ENCODE data around the gene MTMR8. TPM values are rescaled to one million over a fixed set of nuclear protein-coding genes. Genes with fewer than 3 reads are reported as not detected.

The MTMR8 gene
- total and polyA plus RNA-seq, 9 of the 15 experiments (the other 6 are each of a cell fraction or from before 2014, with no cell fraction given): 1.8 to 5.5 (median 3.0) TPM

GRCh38 chrX:64437665-64438064 lies 42.4 kb upstream of the MTMR8 start:
- TF ChIP-seq BRCA1 (IDR thresholded peaks at IDR 0.05) (no peak), BRCA1 (CRISPR knock-in tag; IDR thresholded peaks at IDR 0.05) (no peak), ZNF316 (IDR thresholded peaks at IDR 0.05) (peak; percentile 52), C11orf30 (IDR thresholded peaks at IDR 0.05; ENCODE audit: low read depth) (peak; percentile 51; the same call in 1 of the 2 replicates), ARID3B (CRISPR knock-in tag; IDR thresholded peaks at IDR 0.05; ENCODE audit: borderline replicate concordance) (no peak), ZNF551 (CRISPR knock-in tag; IDR thresholded peaks at IDR 0.05) (no peak), IFI16 (CRISPR knock-in tag; IDR thresholded peaks at IDR 0.05) (no peak)
- TF ChIP-seq, protein P1, sequence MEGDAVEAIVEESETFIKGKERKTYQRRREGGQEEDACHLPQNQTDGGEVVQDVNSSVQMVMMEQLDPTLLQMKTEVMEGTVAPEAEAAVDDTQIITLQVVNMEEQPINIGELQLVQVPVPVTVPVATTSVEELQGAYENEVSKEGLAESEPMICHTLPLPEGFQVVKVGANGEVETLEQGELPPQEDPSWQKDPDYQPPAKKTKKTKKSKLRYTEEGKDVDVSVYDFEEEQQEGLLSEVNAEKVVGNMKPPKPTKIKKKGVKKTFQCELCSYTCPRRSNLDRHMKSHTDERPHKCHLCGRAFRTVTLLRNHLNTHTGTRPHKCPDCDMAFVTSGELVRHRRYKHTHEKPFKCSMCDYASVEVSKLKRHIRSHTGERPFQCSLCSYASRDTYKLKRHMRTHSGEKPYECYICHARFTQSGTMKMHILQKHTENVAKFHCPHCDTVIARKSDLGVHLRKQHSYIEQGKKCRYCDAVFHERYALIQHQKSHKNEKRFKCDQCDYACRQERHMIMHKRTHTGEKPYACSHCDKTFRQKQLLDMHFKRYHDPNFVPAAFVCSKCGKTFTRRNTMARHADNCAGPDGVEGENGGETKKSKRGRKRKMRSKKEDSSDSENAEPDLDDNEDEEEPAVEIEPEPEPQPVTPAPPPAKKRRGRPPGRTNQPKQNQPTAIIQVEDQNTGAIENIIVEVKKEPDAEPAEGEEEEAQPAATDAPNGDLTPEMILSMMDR (IDR thresholded peaks at IDR 0.05 in 2 of 3, conservative IDR thresholded peaks at IDR 0.05 in 1 of 3; ENCODE audit: insufficient read depth in 2 of 3, low read depth in 1 of 3, low read length in 3 of 3): no peak
- TF ChIP-seq, protein P2, sequence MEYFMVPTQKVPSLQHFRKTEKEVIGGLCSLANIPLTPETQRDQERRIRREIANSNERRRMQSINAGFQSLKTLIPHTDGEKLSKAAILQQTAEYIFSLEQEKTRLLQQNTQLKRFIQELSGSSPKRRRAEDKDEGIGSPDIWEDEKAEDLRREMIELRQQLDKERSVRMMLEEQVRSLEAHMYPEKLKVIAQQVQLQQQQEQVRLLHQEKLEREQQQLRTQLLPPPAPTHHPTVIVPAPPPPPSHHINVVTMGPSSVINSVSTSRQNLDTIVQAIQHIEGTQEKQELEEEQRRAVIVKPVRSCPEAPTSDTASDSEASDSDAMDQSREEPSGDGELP (CRISPR knock-in tag; IDR thresholded peaks at IDR 0.05; ENCODE audit: borderline replicate concordance): no peak
- whole genome bisulfite sequencing (ENCODE audit: insufficient coverage, low coverage, missing lambda C conversion rate): 0% methylated on average over 1 of the region's 1 CpG
- BruUV-seq (replicated peaks): no TSS peak
- ATAC-seq (no peak), FAIRE-seq (no peak), DNase-seq (ENCODE audit: extremely low read depth in 1 of 4, low spot score in 3 of 4) (no peak)
- CTCF ChIA-PET (ENCODE audit: low intra/inter-chr PET ratio): no interaction called here
- no peaks in the 10 kb centered on the region for H3K27me3 ChIP-seq (ENCODE audit: control insufficient read depth in 2 of 2, insufficient read depth in 2 of 2, low read length in 2 of 2)
- H3K9ac ChIP-seq (ENCODE audit: insufficient read depth in 1 of 2, low read depth in 2 of 2, low read length in 2 of 2): no peak overlapping the region
- no peaks in the 10 kb centered on the region for H3K9me1 ChIP-seq (ENCODE audit: control insufficient read depth, insufficient read depth, low read length)
- POLR2A ChIA-PET: no interaction called here
- H3K27ac ChIP-seq (ENCODE audit: extremely low read depth, low read depth, low read length): no peak overlapping the region
- no peak overlapping the region for H2AFZ ChIP-seq (ENCODE audit: low read depth, low read length)
- H3K4me2 ChIP-seq (ENCODE audit: insufficient read depth, low read length): no peak overlapping the region
- H3K79me2 ChIP-seq (ENCODE audit: control insufficient read depth, insufficient read depth, low read length): no peaks in the 10 kb centered on the region
- no peaks in the 10 kb centered on the region for H3K9me3 ChIP-seq (replicated peaks; ENCODE audit: control insufficient read depth, insufficient read depth, low read depth, low read length)
- no peaks in the 10 kb centered on the region for H4K20me1 ChIP-seq (replicated peaks; ENCODE audit: control insufficient read depth, insufficient read depth, low read length)
- H3K4me3 ChIP-seq: no peak overlapping the region
- in situ Hi-C loops (cut with MboI) (no loop called here), intact Hi-C loops (cut with micrococcal nuclease) (no loop called here)
- no peaks in the 10 kb centered on the region for H3K4me1 ChIP-seq (replicated peaks in 1 of 2; ENCODE audit: control insufficient read depth in 2 of 2, insufficient read depth in 2 of 2, low read length in 2 of 2)
- H3K36me3 ChIP-seq (ENCODE audit: control insufficient read depth, insufficient read depth, low read length): no peaks in the 10 kb centered on the region

All from K562 (cell line).